Measurements from ENCODE around the gene OR4F15.
"Not testable (repeated sequence)": the region's sequence is repeated elsewhere in the genome, so short reads cannot be mapped to it uniquely, and the experiment has no call there.

DNA sequence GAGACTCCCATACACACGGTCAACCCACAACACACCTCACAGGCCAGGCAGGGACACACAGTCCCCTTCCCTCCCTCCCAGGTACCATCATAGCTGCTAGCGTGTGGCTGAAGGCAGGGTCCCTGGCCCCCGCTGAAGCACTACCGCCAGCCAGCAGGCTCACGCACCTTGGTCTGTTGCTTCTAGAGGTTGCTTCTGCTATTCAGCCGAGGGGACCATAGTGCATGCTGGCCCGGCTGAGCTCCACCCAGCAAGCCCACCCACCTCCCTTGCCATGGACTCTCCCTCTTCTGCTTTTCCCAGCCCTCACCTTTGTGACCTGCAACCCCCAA, 46.7 kb upstream of the OR4F15 start:
- TF ChIP-seq, protein P1, sequence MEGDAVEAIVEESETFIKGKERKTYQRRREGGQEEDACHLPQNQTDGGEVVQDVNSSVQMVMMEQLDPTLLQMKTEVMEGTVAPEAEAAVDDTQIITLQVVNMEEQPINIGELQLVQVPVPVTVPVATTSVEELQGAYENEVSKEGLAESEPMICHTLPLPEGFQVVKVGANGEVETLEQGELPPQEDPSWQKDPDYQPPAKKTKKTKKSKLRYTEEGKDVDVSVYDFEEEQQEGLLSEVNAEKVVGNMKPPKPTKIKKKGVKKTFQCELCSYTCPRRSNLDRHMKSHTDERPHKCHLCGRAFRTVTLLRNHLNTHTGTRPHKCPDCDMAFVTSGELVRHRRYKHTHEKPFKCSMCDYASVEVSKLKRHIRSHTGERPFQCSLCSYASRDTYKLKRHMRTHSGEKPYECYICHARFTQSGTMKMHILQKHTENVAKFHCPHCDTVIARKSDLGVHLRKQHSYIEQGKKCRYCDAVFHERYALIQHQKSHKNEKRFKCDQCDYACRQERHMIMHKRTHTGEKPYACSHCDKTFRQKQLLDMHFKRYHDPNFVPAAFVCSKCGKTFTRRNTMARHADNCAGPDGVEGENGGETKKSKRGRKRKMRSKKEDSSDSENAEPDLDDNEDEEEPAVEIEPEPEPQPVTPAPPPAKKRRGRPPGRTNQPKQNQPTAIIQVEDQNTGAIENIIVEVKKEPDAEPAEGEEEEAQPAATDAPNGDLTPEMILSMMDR (optimal IDR thresholded peaks at IDR 0.05 in 1 of 3, IDR thresholded peaks at IDR 0.05 in 1 of 3, conservative IDR thresholded peaks at IDR 0.05 in 1 of 3; ENCODE audit: extremely low read depth in 1 of 3, insufficient read depth in 2 of 3, low read length in 3 of 3) = not testable (repeated sequence)
- TF ChIP-seq EZH2 (IDR thresholded peaks at IDR 0.05; ENCODE audit: low read length) = not testable (repeated sequence)

All from keratinocyte (primary cell).